ENCODE results near the gene PGAP1.

- TF ChIP-seq POLR2AphosphoS5 (IDR thresholded peaks at IDR 0.05; ENCODE audit: low read depth, low read length) (no peak), TAF1 (IDR thresholded peaks at IDR 0.05; ENCODE audit: borderline replicate concordance, insufficient read depth, low read length) (no peak)
Measured at GRCh38 chr2:196887431-196887830, 39.1 kb downstream of the PGAP1 start.
